Measurements from ENCODE around the gene PPP1R14B.
A peak's percentile ranks its signal among the peaks of the same experiment; 100 is the strongest.

PPP1R14B gene

GRCh38 chr11:64246871-64247728, at the start of gene PPP1R14B:
Gene PPP1R14B, minus strand, starts transcription at chr11:64246943. Its CDS starts 270 bp downstream, at chr11:64246673.
- peak; percentile 81 for DNase-seq (ENCODE audit: low read depth)

- no peak for DNase-seq (ENCODE audit: low read depth)
Measured at GRCh38 chr11:64296236-64296635, 49.5 kb upstream of the PPP1R14B start.

GRCh38 chr11:64295760-64296159, 49.0 kb upstream of the PPP1R14B start:
- no peak for DNase-seq (ENCODE audit: low read depth)

DNA sequence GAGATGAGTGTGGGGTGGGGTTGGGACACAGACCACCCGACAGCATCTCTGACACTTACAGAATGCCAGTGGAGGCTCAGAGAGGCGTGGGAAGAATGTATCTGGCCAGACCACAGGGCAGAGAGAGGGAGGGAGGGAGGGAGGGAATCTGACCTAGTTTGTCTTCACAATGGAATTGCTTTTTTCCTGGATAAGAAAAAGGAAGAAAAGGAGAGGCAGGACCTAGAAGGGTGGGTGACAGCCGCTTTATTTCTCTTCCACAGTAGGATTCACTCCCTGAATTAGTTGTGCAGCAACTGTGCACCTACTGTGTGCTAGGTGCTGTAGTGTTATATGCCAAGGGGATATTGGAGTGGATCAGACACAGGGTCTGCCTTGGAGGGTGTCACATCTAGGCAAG, 48.0 kb upstream of the PPP1R14B start:
- no peak for DNase-seq (ENCODE audit: low read depth)

GRCh38 chr11:64292460-64293254, 45.9 kb upstream of the PPP1R14B start:
- DNase-seq (ENCODE audit: low read depth), result no peak

DNA sequence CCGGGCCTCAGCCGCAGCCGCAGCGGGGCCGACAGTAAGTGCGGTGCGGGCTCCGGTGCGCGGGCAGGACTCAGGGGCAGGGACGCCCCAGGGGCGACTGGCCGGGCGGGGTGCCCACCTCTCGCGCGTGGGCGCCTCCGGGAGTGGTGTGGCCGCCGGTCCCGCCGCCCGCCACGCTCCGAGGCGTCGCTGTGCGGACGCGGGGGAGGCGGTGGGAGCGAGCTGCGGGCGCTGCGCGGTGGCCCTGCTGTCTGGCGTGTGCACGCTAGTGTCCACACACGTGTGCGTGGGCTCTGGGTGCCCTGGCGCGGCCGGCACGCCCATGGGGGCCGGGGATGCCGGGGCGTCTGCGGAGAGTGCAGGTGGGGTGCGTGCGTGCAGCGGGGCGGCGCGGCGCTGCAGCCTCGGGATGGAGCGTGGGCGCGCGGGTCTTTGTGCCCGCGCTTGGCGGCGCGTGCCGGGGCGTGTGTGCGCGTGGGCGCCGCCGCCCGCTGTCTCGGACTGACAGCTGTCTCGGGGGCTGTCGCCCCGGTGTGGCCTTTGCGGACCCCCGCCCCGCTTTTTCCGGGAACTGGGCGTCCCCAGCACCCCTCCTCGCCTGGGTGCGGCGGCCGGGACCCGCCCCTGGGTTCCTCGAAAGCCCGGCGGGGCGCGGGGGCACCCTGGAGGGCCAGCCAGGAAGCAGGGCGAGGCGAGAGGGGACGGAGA, 45.2 kb upstream of the PPP1R14B start:
- DNase-seq (ENCODE audit: low read depth), result no peak

- DNase-seq (ENCODE audit: low read depth), result no peak
Measured at GRCh38 chr11:64291262-64291751, 44.6 kb upstream of the PPP1R14B start, which contains the start of gene KCNK4. Gene KCNK4, plus strand, starts transcription at chr11:64291302. Its CDS starts 1,717 bp downstream, at chr11:64293019.

- no peak for DNase-seq (ENCODE audit: low read depth)
Measured at GRCh38 chr11:64290352-64291261, 43.9 kb upstream of the PPP1R14B start.

- no peak for DNase-seq (ENCODE audit: low read depth)
Measured at GRCh38 chr11:64289002-64289564, 42.3 kb upstream of the PPP1R14B start.

- no peak for DNase-seq (ENCODE audit: low read depth)
Measured at GRCh38 chr11:64288353-64288750, 41.6 kb upstream of the PPP1R14B start.

GRCh38 chr11:64287676-64288352, 41.1 kb upstream of the PPP1R14B start:
- DNase-seq (ENCODE audit: low read depth), result no peak

DNA sequence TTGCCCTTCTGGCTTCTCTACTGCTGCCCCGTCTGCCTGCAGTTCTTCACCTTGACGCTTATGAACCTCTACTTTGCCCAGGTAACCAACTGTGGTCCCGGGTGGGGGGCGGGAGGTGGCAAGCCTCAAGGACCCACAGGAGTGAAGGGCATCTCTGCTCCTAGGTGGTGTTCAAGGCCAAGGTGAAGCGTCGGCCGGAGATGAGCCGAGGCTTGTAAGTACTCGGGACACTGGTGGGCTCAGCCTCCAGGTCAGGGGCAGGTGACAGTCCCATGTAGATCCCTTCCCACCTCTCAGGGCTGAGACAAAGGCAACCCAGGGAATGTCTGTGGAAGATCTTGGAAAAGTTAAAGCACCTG, 40.0 kb upstream of the PPP1R14B start:
- DNase-seq (ENCODE audit: low read depth), result no peak

DNA sequence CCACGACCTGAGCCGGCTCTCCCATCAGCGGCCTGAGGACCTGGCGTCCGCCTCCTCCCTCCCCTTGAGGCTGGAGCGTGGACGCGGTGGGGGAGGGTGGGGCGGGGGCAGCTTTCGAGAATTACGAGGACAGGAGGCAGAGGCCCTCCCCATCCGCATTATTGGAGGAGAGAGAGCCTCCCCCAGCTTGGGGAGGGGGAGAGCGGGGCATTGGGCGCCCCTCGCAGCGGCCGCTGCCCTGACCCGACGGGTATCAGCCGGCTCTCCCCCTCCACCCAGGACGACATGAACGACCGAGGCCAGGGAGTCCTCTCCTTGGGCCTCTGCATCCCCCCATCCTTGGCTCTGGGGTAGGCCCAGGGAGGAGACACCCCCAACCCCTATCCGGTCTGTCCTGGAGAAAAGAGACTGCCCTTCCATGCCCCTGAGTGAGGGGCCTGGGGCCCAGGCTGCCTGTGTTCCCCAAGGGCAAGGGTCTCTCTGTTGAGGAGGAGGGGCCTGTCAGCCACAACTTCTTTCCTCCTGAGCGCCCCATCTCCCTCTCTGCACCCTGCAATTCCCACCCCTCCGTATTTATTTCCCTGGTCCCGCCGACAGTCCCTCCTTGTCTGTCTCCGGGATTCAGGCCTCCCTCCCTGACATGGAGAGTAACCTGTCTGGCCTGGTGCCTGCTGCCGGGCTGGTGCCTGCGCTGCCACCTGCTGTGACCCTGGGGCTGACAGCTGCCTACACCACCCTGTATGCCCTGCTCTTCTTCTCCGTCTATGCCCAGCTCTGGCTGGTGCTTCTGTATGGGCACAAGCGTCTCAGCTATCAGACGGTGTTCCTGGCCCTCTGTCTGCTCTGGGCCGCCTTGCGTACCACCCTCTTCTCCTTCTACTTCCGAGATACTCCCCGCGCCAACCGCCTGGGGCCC, 39.4 kb upstream of the PPP1R14B start:
- DNase-seq (ENCODE audit: low read depth), result no peak

DNA sequence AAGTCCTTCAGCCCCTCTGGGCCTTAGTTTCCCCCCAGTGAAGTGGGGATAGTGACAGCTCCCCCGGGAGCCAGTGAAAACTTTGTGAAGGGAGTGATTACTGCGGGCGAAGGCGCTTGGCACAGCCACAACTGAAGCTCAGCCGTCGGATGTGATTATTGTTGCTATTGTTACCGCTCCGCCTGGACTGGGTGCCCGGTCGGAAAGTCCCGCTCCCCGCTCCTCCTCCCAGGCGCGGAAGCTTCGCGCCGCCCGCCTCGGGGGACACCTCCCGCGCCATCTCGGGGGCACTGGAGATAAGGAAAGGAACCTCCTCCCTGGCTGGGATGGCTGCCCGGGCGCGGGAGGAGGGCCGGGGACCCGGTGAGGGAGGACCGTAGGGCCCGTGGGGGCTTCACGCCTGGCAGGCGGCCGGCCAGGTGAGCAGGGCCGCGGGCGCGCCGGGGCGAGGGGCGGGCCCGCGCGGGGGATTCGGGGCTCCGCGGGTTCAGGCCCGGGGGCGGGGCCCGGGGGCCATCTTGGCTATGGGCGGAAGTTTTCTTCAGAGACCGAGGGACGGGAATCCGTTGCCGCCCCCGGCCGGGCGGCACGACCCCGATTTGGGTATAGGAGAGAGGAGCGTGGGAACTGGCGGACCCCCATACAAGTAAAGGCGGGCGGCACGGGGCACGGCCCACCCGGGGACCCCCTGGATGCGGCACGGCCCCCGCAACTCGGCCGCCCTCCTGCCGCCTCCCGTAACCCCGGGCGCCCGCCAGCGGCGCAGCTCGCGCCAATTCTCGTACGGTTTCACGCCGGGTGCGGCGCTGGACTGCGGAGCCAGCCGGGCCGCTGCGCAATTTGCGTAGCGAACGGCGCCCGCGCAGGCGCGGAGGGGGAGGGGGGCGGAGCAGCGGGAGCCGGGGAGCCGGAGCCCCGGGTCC, 38.5 kb upstream of the PPP1R14B start, which contains the start of gene GPR137:
Gene GPR137 (plus strand): TSS at position 887 of the 923 bp plus-strand sequence. CDS start 677 bp downstream, outside the sequence.
- DNase-seq (ENCODE audit: low read depth), result peak; percentile 89

DNA sequence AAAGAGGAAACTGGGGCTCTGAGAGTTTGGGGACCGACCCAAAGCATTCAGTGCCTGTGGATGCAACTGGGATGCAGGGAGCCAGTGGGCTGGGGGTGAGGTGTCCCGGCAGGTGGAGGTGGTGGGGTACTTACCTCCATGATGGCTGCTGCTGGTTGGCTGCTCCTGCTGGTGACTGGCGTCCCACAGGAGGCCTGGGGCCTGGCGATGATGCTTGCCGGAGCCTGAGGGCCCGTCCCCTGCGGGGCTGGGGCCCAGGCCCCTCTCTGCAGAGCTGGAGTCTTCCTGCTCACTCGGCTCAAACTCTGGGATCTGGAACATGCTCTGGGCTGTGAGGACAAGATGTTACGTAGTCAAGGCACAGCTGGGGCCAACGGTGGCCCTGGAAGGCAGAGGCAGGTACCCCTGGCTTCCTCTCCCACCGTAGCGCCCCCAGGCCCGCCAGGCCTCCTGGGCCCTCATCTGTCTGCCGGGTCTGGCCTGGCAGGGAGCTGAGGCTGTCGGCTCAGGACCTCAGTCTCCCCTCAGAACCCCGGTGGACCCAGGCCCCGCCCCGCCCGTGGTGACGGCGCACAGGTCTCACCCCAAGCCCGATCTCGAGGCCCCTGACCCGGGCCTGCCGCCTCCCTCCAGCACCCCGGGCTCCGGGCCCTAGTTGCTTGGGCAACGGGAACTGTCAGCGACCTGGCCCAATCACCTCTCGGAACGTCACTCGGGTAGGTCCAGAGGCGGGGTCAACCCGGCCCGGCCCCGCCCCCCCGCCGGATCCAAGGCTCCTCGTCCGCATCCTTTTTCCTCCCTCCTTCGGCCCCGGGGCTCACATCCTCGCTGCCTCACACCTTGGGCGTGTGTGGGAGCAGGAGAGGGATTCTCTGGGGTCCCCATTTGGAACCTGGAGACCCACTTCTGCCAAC, 37.6 kb upstream of the PPP1R14B start, which contains the start of gene BAD:
Gene BAD (minus strand): TSS at position 618 of the 914 bp plus-strand sequence. CDS start 297 bp downstream, at position 321.
- peak; percentile 89 for DNase-seq (ENCODE audit: low read depth)

GRCh38 chr11:64283092-64283491, 36.3 kb upstream of the PPP1R14B start:
- DNase-seq (ENCODE audit: low read depth), result no peak
